ENCODE measurements around the gene PKN1. TPM values are rescaled to one million over a fixed set of nuclear protein-coding genes. Genes with fewer than 3 reads are reported as not detected.

The PKN1 gene
- total and polyA plus RNA-seq, 2 of the 4 experiments (the other 2 are of a cell fraction) = 39.1 to 41.4 TPM

GRCh38 chr19:14494411-14494810, 61.3 kb downstream of the PKN1 start:
- peak overlapping the region; percentile 92 for H3K23ac ChIP-seq (ENCODE audit: low read depth, low read length)
- intact Hi-C loops (cut with micrococcal nuclease) (no loop called here), dilution Hi-C loops (cut with HindIII; ENCODE audit: low sequenced_read_pairs, unreplicated experiment) (no loop called here), in situ Hi-C loops (cut with MboI; ENCODE audit: low sequenced_read_pairs) (no loop called here)
- H3K9me3 ChIP-seq (ENCODE audit: control insufficient read depth, insufficient read depth, low read length) = no peaks in the 10 kb centered on the region
- no peak overlapping the region for H4K5ac ChIP-seq (ENCODE audit: low read depth, low read length)
- H4K8ac ChIP-seq (ENCODE audit: low read depth in 2 of 2, low read length in 2 of 2) = peak overlapping the region in 1 of 2 experiments; percentile 29; a peak in 1 of 4 replicates
- no peaks in the 10 kb centered on the region for H3K27me3 ChIP-seq (ENCODE audit: control insufficient read depth, insufficient read depth, low read length)
- H2BK120ac ChIP-seq (ENCODE audit: low read depth, low read length) = 0 out of 2 replicates have a peak overlapping the region, but pooled peaks have one; percentile 17
- H3K4me2 ChIP-seq (ENCODE audit: low read depth, low read length) = peak overlapping the region; percentile 99
- ATAC-seq (ENCODE audit: low read depth) = no peak
- WGBS, 2 experiments (ENCODE audit: extremely low coverage in 2 of 2, insufficient read length in 1 of 2) = no CpG with 5 or more reads among the region's 4 CpGs
- no peak overlapping the region for H2AFZ ChIP-seq (replicated peaks; ENCODE audit: low read length, poor library complexity)
- H4K20me1 ChIP-seq (ENCODE audit: insufficient read depth, low read length) = peaks cover 24% of the 10 kb centered on the region
- no peak overlapping the region for H2BK15ac ChIP-seq (ENCODE audit: low read depth, low read length)
- H3K4me1 ChIP-seq (ENCODE audit: control insufficient read depth, insufficient read depth, low read length) = peaks cover 8% of the 10 kb centered on the region
- H3K9ac ChIP-seq (ENCODE audit: low read depth, low read length) = peak overlapping the region; percentile 48; the same call in 1 of the 2 replicates
- peak overlapping the region; percentile 99 for H2AK9ac ChIP-seq (replicated peaks; ENCODE audit: low read depth, low read length, poor library complexity)
- no peak overlapping the region for H3K56ac ChIP-seq (ENCODE audit: extremely low read depth, insufficient read depth, low read length)
- DNase-seq = no peak
- no TSS peak for BruUV-seq (replicated peaks)
- peak overlapping the region; percentile 19; the same call in 1 of the 2 replicates for H3K27ac ChIP-seq (ENCODE audit: insufficient read depth, low read length)
- POLR2A ChIA-PET (ENCODE audit: unreplicated experiment) = no interaction called here
- peak overlapping the region; percentile 25; the same call in 1 of the 2 replicates for H3K4ac ChIP-seq (ENCODE audit: low read depth, low read length)
- CTCF ChIA-PET = no interaction called here
- peaks cover 13% of the 10 kb centered on the region for H3K36me3 ChIP-seq (ENCODE audit: control insufficient read depth, insufficient read depth, low read length)
- H3K4me3 ChIP-seq (ENCODE audit: insufficient read depth, low read depth, low read length) = peak overlapping the region; percentile 100
- peak overlapping the region; percentile 48; the same call in 1 of the 2 replicates for H3K14ac ChIP-seq (replicated peaks; ENCODE audit: low read depth, low read length)
- TF ChIP-seq RCOR1 (IDR thresholded peaks at IDR 0.05; ENCODE audit: insufficient replicate concordance, low read length) = no peak
- no peak for TF ChIP-seq MAFK (IDR thresholded peaks at IDR 0.05; ENCODE audit: low read depth, low read length)
- TF ChIP-seq USF2 (IDR thresholded peaks at IDR 0.05; ENCODE audit: low read depth, low read length) = no peak
- TF ChIP-seq POLR2A (IDR thresholded peaks at IDR 0.05; ENCODE audit: low read depth, low read length) = no peak
- TF ChIP-seq CEBPB (IDR thresholded peaks at IDR 0.05; ENCODE audit: low read depth, low read length) = no peak
- no peak for TF ChIP-seq BHLHE40 (IDR thresholded peaks at IDR 0.05; ENCODE audit: low read depth, low read length)
- TF ChIP-seq SMC3 (IDR thresholded peaks at IDR 0.05; ENCODE audit: low read depth, low read length) = no peak
- no peak for TF ChIP-seq CHD1 (IDR thresholded peaks at IDR 0.05; ENCODE audit: low read depth, low read length)
- TF ChIP-seq CTCF (conservative IDR thresholded peaks at IDR 0.05; ENCODE audit: low read depth, low read length) = no peak
- TF ChIP-seq MXI1 (IDR thresholded peaks at IDR 0.05; ENCODE audit: borderline replicate concordance, low read depth, low read length) = no peak
- H2BK20ac ChIP-seq (ENCODE audit: low read depth, low read length) = no peak overlapping the region
- no peak overlapping the region for H2AK5ac ChIP-seq (ENCODE audit: low read depth, low read length)
- no peak overlapping the region for H2BK5ac ChIP-seq (ENCODE audit: low read depth, low read length, poor library complexity, severe bottlenecking)
- peaks cover 11% of the 10 kb centered on the region for H3K9me1 ChIP-seq (ENCODE audit: insufficient read depth, low read length)
- no peak overlapping the region for H4K91ac ChIP-seq (ENCODE audit: insufficient read depth, low read depth, low read length)
- no peak overlapping the region for H3K18ac ChIP-seq (ENCODE audit: low read depth, low read length)
- peaks cover 20 to 38% of the 10 kb centered on the region in 2 experiments for H3K79me1 ChIP-seq (ENCODE audit: low read depth in 1 of 2, low read length in 2 of 2)

All from IMR-90 (cell line).